ENCODE measurements around the gene ITPR1. TPM values are rescaled to one million over a fixed set of nuclear protein-coding genes. Genes with fewer than 3 reads are reported as not detected.

The ITPR1 gene
- total and polyA plus RNA-seq, 12 donors, result 9.7 to 40.3 (median 18.8) TPM

GRCh38 chr3:4687167-4687566 lies 194.0 kb downstream of the ITPR1 start:
- 71 to 79% methylated on average over 4 of the region's 4 CpGs for WGBS, 2 donors
- no peak overlapping the region for H3K4me3 ChIP-seq
- H3K9me3 ChIP-seq, result peaks cover 0 to 15% (median 0%) of the 10 kb centered on the region in 11 donors
- no peaks in the 10 kb centered on the region for H3K4me1 ChIP-seq
- no peak overlapping the region for H3K27ac ChIP-seq
- intact Hi-C loops (cut with DNase I), result no loop called here
- TF ChIP-seq, protein P1, sequence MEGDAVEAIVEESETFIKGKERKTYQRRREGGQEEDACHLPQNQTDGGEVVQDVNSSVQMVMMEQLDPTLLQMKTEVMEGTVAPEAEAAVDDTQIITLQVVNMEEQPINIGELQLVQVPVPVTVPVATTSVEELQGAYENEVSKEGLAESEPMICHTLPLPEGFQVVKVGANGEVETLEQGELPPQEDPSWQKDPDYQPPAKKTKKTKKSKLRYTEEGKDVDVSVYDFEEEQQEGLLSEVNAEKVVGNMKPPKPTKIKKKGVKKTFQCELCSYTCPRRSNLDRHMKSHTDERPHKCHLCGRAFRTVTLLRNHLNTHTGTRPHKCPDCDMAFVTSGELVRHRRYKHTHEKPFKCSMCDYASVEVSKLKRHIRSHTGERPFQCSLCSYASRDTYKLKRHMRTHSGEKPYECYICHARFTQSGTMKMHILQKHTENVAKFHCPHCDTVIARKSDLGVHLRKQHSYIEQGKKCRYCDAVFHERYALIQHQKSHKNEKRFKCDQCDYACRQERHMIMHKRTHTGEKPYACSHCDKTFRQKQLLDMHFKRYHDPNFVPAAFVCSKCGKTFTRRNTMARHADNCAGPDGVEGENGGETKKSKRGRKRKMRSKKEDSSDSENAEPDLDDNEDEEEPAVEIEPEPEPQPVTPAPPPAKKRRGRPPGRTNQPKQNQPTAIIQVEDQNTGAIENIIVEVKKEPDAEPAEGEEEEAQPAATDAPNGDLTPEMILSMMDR (IDR thresholded peaks at IDR 0.05), result no peak
- H3K36me3 ChIP-seq, result peaks cover 0 to 100% (median 43%) of the 10 kb centered on the region in 9 donors
- DNase-seq (no peak), ATAC-seq (no peak)
- H3K27me3 ChIP-seq, result no peaks in the 10 kb centered on the region

- H3K4me1 ChIP-seq, result no peaks in the 10 kb centered on the region
- intact Hi-C loops (cut with DNase I), result no loop called here
- H3K36me3 ChIP-seq, result peaks cover 0 to 100% (median 43%) of the 10 kb centered on the region in 9 donors
- H3K27me3 ChIP-seq, result no peaks in the 10 kb centered on the region
- WGBS, 2 donors, result 89 to 98% methylated on average over 5 of the region's 5 CpGs
- H3K27ac ChIP-seq, result no peak overlapping the region
- TF ChIP-seq, protein P1 (IDR thresholded peaks at IDR 0.05), result no peak
- H3K4me3 ChIP-seq, result no peak overlapping the region
- DNase-seq (no peak), ATAC-seq (no peak)
- H3K9me3 ChIP-seq, result peaks cover 0 to 15% (median 0%) of the 10 kb centered on the region in 11 donors
Observed at GRCh38 chr3:4687596-4687995, 194.4 kb downstream of the ITPR1 start.

GRCh38 chr3:4688411-4688810 lies 195.3 kb downstream of the ITPR1 start:
- no peak for ATAC-seq
- intact Hi-C loops (cut with DNase I), result no loop called here
- TF ChIP-seq, protein P1 (IDR thresholded peaks at IDR 0.05), result no peak
- Histone ChIP-seq H3K27ac (no peak overlapping the region), H3K9me3 (peaks cover 0 to 15% (median 0%) of the 10 kb centered on the region in 11 donors), H3K4me3 (no peak overlapping the region), H3K4me1 (no peaks in the 10 kb centered on the region), H3K36me3 (peaks cover 0 to 100% (median 39%) of the 10 kb centered on the region in 9 donors), H3K27me3 (no peaks in the 10 kb centered on the region)
- DNase-seq, result no peak
- WGBS, 2 donors, result 95 to 96% methylated on average over 4 of the region's 4 CpGs

DNA sequence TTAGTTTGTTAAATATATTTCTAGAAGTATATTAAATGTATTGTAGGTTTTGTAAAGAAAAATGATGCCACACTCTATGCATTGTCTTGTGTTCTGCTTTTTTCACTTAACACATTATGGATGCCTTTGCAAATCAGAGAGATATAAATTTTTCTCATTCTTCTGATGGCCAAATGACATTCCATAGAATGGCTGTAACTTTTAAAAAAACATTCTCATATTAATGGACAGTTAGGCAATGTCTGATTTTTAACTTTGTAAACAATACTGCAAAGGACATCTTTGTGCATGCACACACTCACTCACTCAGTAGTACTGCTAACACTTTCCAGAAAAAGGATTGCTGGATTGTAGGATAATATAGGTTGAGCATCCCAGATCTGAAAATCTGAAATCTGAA lies 195.9 kb downstream of the ITPR1 start:
- no peak for ATAC-seq
- DNase-seq, result no peak
- Histone ChIP-seq H3K27me3 (no peaks in the 10 kb centered on the region), H3K4me1 (no peaks in the 10 kb centered on the region), H3K36me3 (peaks cover 0 to 100% (median 38%) of the 10 kb centered on the region in 9 donors), H3K27ac (no peak overlapping the region), H3K9me3 (peaks cover 0 to 15% (median 0%) of the 10 kb centered on the region in 11 donors), H3K4me3 (no peak overlapping the region)
- TF ChIP-seq, protein P1 (IDR thresholded peaks at IDR 0.05), result no peak
- intact Hi-C loops (cut with DNase I), result no loop called here

Data from heart right ventricle (tissue), 16 donors.